Prostate gland (tissue), 2 donors: ENCODE data around the gene ERI3. TPM values are rescaled to one million over a fixed set of nuclear protein-coding genes. Genes with fewer than 3 reads are reported as not detected.

Experiments
- DNase-seq: peaks from one replicate; pipeline ENCODE4 v3.0.0-alpha.2; 2019; ENCODE audit warnings: low spot score
- H3K27ac ChIP-seq, 2 donors: fragments of 200-600 bp; sonication (generic); 2 replicates each; pipeline ENCODE4 v1.5.1; 2017 to 2019
- H3K27me3 ChIP-seq: fragments of 200-600 bp; sonication (generic); replicated peaks from 2 replicates; pipeline ENCODE4 v1.5.1; 2019; ENCODE audit not compliant: insufficient read depth
- H3K36me3 ChIP-seq, 2 donors: fragments of 200-600 bp; sonication (generic); 1 replicate in 1 of 2; 2 replicates in 1 of 2; pipeline versions ENCODE4 v1.5.1 to v1.8.1; 2017 to 2019
- H3K4me1 ChIP-seq: fragments of 200-600 bp; sonication (generic); replicated peaks from 2 replicates; pipeline ENCODE4 v1.5.1; 2019
- H3K4me3 ChIP-seq, 2 donors: fragments of 200-600 bp; sonication (generic); 2 replicates each; pipeline ENCODE4 v1.5.1; 2017 to 2019
- H3K9me3 ChIP-seq: fragments of 200-600 bp; sonication (generic); 2 replicates; pipeline ENCODE4 v1.5.1; 2017
- CTCF ChIP-seq, 4 experiments: fragments of 200-600 bp in 2 of 4; fragments of 450-650 bp in 2 of 4; sonication (generic) in 2 of 4; IDR thresholded peaks; 1 replicate in 3 of 4; 2 replicates in 1 of 4; pipeline ENCODE4 v1.5.1; 2016 to 2019; ENCODE audit warnings: antibody characterized with exemption in 4 of 4, mild to moderate bottlenecking in 2 of 4, moderate library complexity in 2 of 4
- POLR2A ChIP-seq: fragments of 450-650 bp; IDR thresholded peaks from one replicate; pipeline ENCODE4 v1.6.1; 2016; ENCODE audit warnings: antibody characterized with exemption, mild to moderate bottlenecking
- POLR2AphosphoS5 ChIP-seq: sonication (generic); formaldehyde crosslinking; IDR thresholded peaks from one replicate; pipeline ENCODE4 v1.6.1; 2017; ENCODE audit warnings: antibody characterized with exemption
- WGBS: methylation state at CpG from one replicate; pipeline ENCODE4 v1.1.5; 2018; 5-methylcytosine and 5-hydroxymethylcytosine counted together
- intact Hi-C: fragments of 100-400 bp; cut with DNase I; formaldehyde crosslinking; loops from one replicate; pipeline ENCODE4 v1.14.2; 2022
- total RNA-seq, 2 donors: library from RNA; depleted of rRNA; stranded (reverse); fragments of >200 nt; gene quantifications; one replicate each; pipeline ENCODE4 v1.1.0, GENCODE V29; 2016

The ERI3 gene
- total RNA-seq, 2 donors from 2014 or later: 84.0 to 114 TPM

GRCh38 chr1:44276901-44277300 is 78.2 kb downstream of the ERI3 start:
- H3K9me3 ChIP-seq: no peaks in the 10 kb centered on the region
- no peak for DNase-seq
- H3K27me3 ChIP-seq: no peaks in the 10 kb centered on the region
- TF ChIP-seq POLR2AphosphoS5 (no peak), POLR2A (no peak), CTCF (IDR thresholded peaks at IDR 0.05) (no peak)
- H3K36me3 ChIP-seq: no peaks in the 10 kb centered on the region
- WGBS: 95% methylated on average over 2 of the region's 2 CpGs
- no peak overlapping the region for H3K4me3 ChIP-seq
- no peak overlapping the region for H3K27ac ChIP-seq
- H3K4me1 ChIP-seq: no peaks in the 10 kb centered on the region
- intact Hi-C loops: no loop called here

GRCh38 chr1:44275991-44276405 is 79.1 kb downstream of the ERI3 start:
- H3K27me3 ChIP-seq: no peaks in the 10 kb centered on the region
- TF ChIP-seq POLR2A: no peak
- TF ChIP-seq CTCF (IDR thresholded peaks at IDR 0.05): no peak
- TF ChIP-seq POLR2AphosphoS5: no peak
- no peaks in the 10 kb centered on the region for H3K4me1 ChIP-seq
- intact Hi-C loops: no loop called here
- no peak overlapping the region for H3K4me3 ChIP-seq
- DNase-seq: no peak
- no peaks in the 10 kb centered on the region for H3K9me3 ChIP-seq
- 37% methylated on average over 3 of the region's 3 CpGs for WGBS
- H3K36me3 ChIP-seq: no peaks in the 10 kb centered on the region
- H3K27ac ChIP-seq: no peak overlapping the region

GRCh38 chr1:44275296-44275962 is 79.6 kb downstream of the ERI3 start:
- intact Hi-C loops: no loop called here
- Histone ChIP-seq H3K4me3 (no peak overlapping the region), H3K27me3 (no peaks in the 10 kb centered on the region), H3K9me3 (no peaks in the 10 kb centered on the region), H3K36me3 (no peaks in the 10 kb centered on the region), H3K4me1 (no peaks in the 10 kb centered on the region), H3K27ac (no peak overlapping the region)
- no peak for TF ChIP-seq POLR2AphosphoS5
- TF ChIP-seq POLR2A: no peak
- no peak for TF ChIP-seq CTCF (IDR thresholded peaks at IDR 0.05)
- 65% methylated on average over 6 of the region's 6 CpGs for WGBS
- no peak for DNase-seq

- 92% methylated on average over 6 of the region's 6 CpGs for WGBS
- H3K27ac ChIP-seq: no peak overlapping the region
These were observed 81.3 kb downstream of the ERI3 start for GRCh38 chr1:44273560-44274350.

More at GRCh38 chr1:44273560-44274350, 81.3 kb downstream of the ERI3 start:
- Histone ChIP-seq H3K9me3 (no peaks in the 10 kb centered on the region), H3K27me3 (no peaks in the 10 kb centered on the region), H3K4me1 (no peaks in the 10 kb centered on the region), H3K4me3 (no peak overlapping the region), H3K36me3 (no peaks in the 10 kb centered on the region)
- intact Hi-C loops: no loop called here
- TF ChIP-seq POLR2AphosphoS5: no peak
- TF ChIP-seq POLR2A: no peak
- TF ChIP-seq CTCF (IDR thresholded peaks at IDR 0.05): no peak
- DNase-seq: no peak
